Gastroesophageal sphincter (tissue), 4 donors: Measurements from ENCODE around the gene PPP2R3A. TPM values are rescaled to one million over a fixed set of nuclear protein-coding genes. Genes with fewer than 3 reads are reported as not detected.

Experiments used
- ATAC-seq: fragments of 150-250 bp; one replicate; pipeline ENCODE4 v1.9.1; 2016; ENCODE audit warnings: mild to moderate bottlenecking, moderate library complexity
- H3K27ac ChIP-seq, 4 donors: fragments of 200-600 bp; sonication (generic) in 3 of 4; 1 replicate in 3 of 4; 2 replicates in 1 of 4; pipeline ENCODE4 v1.5.1; 2016 to 2019
- H3K27me3 ChIP-seq: fragments of 200-600 bp; sonication (generic); one replicate; pipeline ENCODE4 v1.5.1; 2019
- H3K36me3 ChIP-seq, 2 donors: fragments of 200-600 bp; sonication (generic); one replicate each; pipeline ENCODE4 v1.5.1; 2019; ENCODE audit warnings: control low read depth in 1 of 2
- H3K4me1 ChIP-seq, 3 donors: fragments of 200-600 bp; sonication (generic); 1 replicate in 2 of 3; 2 replicates in 1 of 3; pipeline ENCODE4 v1.5.1; 2016 to 2019; ENCODE audit warnings: control low read depth in 2 of 3
- H3K4me3 ChIP-seq, 2 donors: fragments of 200-600 bp; sonication (generic); one replicate each; pipeline ENCODE4 v1.5.1; 2019; ENCODE audit warnings: mild to moderate bottlenecking in 1 of 2, moderate library complexity in 1 of 2
- H3K9me3 ChIP-seq, 3 donors: fragments of 200-600 bp; sonication (generic); one replicate each; pipeline ENCODE4 v1.5.1; 2017 to 2019; ENCODE audit warnings: control low read depth in 2 of 3
- CTCF ChIP-seq, 4 experiments: fragments of 200-600 bp in 2 of 4; fragments of 450-650 bp in 2 of 4; sonication (generic) in 1 of 4; IDR thresholded peaks; one replicate each; pipeline ENCODE4 v1.5.1; 2017 to 2019; ENCODE audit warnings: antibody characterized with exemption in 4 of 4, mild to moderate bottlenecking in 2 of 4, moderate library complexity in 2 of 4
- EP300 ChIP-seq: sonication (generic); formaldehyde crosslinking; IDR thresholded peaks from one replicate; pipeline ENCODE4 v1.6.1; 2017; ENCODE audit warnings: antibody characterized with exemption, mild to moderate bottlenecking
- POLR2A ChIP-seq, 2 donors: fragments of 450-650 bp; IDR thresholded peaks; one replicate each; pipeline ENCODE4 v1.6.1; 2017; ENCODE audit warnings: antibody characterized with exemption in 2 of 2, mild to moderate bottlenecking in 2 of 2, moderate library complexity in 1 of 2
- POLR2AphosphoS5 ChIP-seq: sonication (generic); formaldehyde crosslinking; IDR thresholded peaks from one replicate; pipeline ENCODE4 v1.6.1; 2017; ENCODE audit warnings: antibody characterized with exemption
- WGBS, 2 donors: methylation state at CpG; one replicate each; pipeline ENCODE4 v1.1.5; 2018; ENCODE audit warnings: low coverage in 1 of 2; 5-methylcytosine and 5-hydroxymethylcytosine counted together
- total RNA-seq, 4 donors: library from RNA; depleted of rRNA; stranded (reverse); fragments of >200 nt; gene quantifications; one replicate each; pipeline ENCODE4 v1.1.0, GENCODE V29; 2016

PPP2R3A gene
- total RNA-seq, 4 donors from 2014 or later = 22.5 to 31.8 (median 27.8) TPM

DNA sequence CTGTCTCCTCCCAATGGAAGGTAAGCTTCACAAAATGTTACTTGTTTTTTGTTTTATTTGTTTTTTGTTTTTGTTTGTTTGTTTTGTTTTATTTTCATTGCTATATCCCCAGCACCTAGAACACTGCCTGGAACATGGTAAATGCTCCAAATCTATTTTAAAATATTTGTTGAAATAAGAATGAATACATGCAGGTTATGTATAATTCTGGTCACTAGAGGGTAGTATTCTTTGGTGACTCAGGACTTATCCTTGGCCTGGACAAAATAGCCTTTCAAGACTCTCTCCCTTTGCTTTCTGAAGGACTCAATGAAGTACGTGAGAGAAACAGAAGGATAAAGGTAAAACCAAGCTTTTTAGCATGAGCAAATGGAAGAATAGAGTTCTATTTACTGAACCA lies 46.9 kb upstream of the PPP2R3A start:
- peak; percentile 51 for ATAC-seq
- 0% methylated on average over 1 of the region's 1 CpG for WGBS, 2 donors

DNA sequence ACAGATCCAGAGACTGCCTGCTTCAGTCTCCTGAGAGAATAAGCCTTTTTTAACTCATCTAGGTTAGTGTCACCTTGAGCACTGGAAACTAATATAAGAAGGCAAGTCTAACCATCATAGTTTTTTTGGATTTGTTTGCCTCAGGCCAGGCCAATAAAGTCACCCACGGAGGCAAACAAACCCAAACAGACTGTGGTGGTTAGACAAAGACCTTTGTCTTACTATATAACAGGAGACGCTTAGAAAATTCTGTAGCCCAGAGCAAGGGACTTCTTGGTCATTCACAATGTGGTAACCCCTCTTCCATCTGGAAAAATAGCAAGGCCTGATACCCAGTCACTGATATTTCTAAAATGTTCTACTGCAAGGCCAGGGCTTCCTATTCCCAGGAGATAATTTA lies 45.3 kb upstream of the PPP2R3A start:
- no peaks in the 10 kb centered on the region for H3K27me3 ChIP-seq
- WGBS, 2 donors = 83% methylated on average over 2 of the region's 2 CpGs; no CpG with 5 or more reads in 1 of the 2 donors
- no peak overlapping the region for H3K27ac ChIP-seq
- no peaks in the 10 kb centered on the region for H3K36me3 ChIP-seq
- no peaks in the 10 kb centered on the region for H3K4me1 ChIP-seq
- no peaks in the 10 kb centered on the region for H3K9me3 ChIP-seq
- TF ChIP-seq CTCF (IDR thresholded peaks at IDR 0.05) (no peak), POLR2A (IDR thresholded peaks at IDR 0.05) (no peak), EP300 (no peak), POLR2AphosphoS5 (no peak)
- H3K4me3 ChIP-seq = no peak overlapping the region
- ATAC-seq = no peak

More for the DNA sequence above, 46.9 kb upstream of the PPP2R3A start:
- Histone ChIP-seq H3K36me3 (no peaks in the 10 kb centered on the region), H3K4me3 (no peak overlapping the region), H3K27me3 (no peaks in the 10 kb centered on the region), H3K4me1 (no peaks in the 10 kb centered on the region), H3K9me3 (no peaks in the 10 kb centered on the region), H3K27ac (no peak overlapping the region)
- TF ChIP-seq EP300 (no peak), CTCF (IDR thresholded peaks at IDR 0.05) (peak; percentile 31 to 66 (median 59))

DNA sequence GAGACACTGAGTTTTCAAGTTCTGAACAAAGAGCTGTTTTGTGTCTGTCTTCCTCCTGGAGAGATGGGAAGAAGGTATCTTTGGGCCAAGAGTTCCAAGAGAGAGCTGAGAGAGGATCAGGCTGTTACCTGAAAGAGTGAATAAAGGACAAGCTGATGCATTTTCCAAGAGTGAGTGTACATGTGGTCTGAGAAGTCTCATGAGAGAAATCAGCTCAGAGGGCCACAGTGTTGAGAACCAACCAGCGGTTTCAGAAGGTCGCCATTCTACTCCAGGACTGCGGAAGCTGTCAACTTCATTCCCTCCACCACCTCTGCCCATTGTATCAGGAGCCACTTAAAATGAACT lies 42.7 kb upstream of the PPP2R3A start:
- no peaks in the 10 kb centered on the region for H3K36me3 ChIP-seq
- H3K4me3 ChIP-seq = no peak overlapping the region
- ATAC-seq = no peak
- no peak overlapping the region for H3K27ac ChIP-seq
- no peaks in the 10 kb centered on the region for H3K9me3 ChIP-seq
- H3K4me1 ChIP-seq = no peaks in the 10 kb centered on the region
- no peak for TF ChIP-seq POLR2AphosphoS5
- TF ChIP-seq POLR2A (IDR thresholded peaks at IDR 0.05) = no peak
- TF ChIP-seq EP300 = no peak
- TF ChIP-seq CTCF (IDR thresholded peaks at IDR 0.05) = no peak
- no peaks in the 10 kb centered on the region for H3K27me3 ChIP-seq
- WGBS, 2 donors = 80 to 100% methylated on average over 2 of the region's 3 CpGs

- Histone ChIP-seq H3K4me3 (no peak overlapping the region), H3K36me3 (no peaks in the 10 kb centered on the region), H3K4me1 (peaks cover 0 to 6% (median 0%) of the 10 kb centered on the region in 3 donors), H3K9me3 (no peaks in the 10 kb centered on the region), H3K27me3 (no peaks in the 10 kb centered on the region), H3K27ac (no peak overlapping the region)
- 100% methylated on average over 1 of the region's 1 CpG for WGBS, 2 donors
- TF ChIP-seq EP300 (no peak), POLR2AphosphoS5 (no peak), POLR2A (IDR thresholded peaks at IDR 0.05) (no peak), CTCF (IDR thresholded peaks at IDR 0.05) (no peak)
- no peak for ATAC-seq
Observed at GRCh38 chr3:135924506-135924905, 41.0 kb upstream of the PPP2R3A start.

DNA sequence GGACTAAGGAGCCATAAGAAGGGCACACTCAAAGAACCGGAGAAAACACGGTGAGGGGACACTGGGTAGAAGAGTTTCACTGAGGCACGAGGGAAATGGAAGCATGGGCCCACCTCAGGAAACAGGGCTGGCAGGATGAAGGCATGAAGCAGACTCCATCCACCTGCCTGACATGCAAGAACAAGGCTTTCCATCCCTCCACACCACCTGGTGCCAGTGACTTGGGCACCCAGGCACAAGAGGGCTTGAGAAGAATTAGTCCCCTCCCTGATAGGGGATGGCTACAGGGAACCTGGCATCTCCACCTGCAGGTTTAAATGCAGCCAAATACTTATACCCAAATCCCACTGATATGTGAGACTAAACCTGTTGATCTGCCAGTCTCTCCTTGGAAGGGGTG lies 38.9 kb upstream of the PPP2R3A start:
- no peaks in the 10 kb centered on the region for H3K9me3 ChIP-seq
- TF ChIP-seq CTCF (IDR thresholded peaks at IDR 0.05) (no peak), POLR2AphosphoS5 (no peak), POLR2A (IDR thresholded peaks at IDR 0.05) (no peak), EP300 (no peak)
- 96 to 100% methylated on average over 1 to 3 of the region's 3 CpGs for WGBS, 2 donors
- no peaks in the 10 kb centered on the region for H3K36me3 ChIP-seq
- H3K27me3 ChIP-seq = no peaks in the 10 kb centered on the region
- peaks cover 0 to 14% (median 4%) of the 10 kb centered on the region in 3 donors for H3K4me1 ChIP-seq
- H3K4me3 ChIP-seq = no peak overlapping the region
- no peak for ATAC-seq
- H3K27ac ChIP-seq = no peak overlapping the region
